ENCODE data around the gene A3GALT2. TPM values are rescaled to one million over a fixed set of nuclear protein-coding genes. Genes with fewer than 3 reads are reported as not detected.
A peak's percentile ranks its signal among the peaks of the same experiment; 100 is the strongest.

A3GALT2 gene
- total and polyA plus RNA-seq, 4 donors = not detected

DNA sequence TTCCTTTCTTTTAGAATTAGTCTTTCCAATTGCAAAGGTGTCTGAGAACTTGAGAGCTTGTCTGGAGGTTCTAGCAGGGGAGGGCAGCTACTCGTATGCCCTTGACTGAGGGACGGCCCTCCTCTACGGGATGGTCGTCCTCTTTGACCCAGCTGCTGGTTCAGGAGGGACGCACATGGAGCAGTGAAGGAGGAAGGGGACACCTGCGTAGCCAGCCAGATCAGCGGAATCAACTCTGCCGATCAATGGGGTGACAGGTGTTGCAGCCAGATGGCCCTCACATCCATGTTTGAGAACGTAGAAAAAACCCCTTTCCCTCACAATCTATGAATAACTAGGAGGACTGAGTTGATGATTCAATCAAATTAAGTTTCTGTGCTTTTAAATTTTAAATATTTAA lies 15.7 kb upstream of the A3GALT2 start (continued):
- no peak for TF ChIP-seq HNF4G (IDR thresholded peaks at IDR 0.05)

DNA sequence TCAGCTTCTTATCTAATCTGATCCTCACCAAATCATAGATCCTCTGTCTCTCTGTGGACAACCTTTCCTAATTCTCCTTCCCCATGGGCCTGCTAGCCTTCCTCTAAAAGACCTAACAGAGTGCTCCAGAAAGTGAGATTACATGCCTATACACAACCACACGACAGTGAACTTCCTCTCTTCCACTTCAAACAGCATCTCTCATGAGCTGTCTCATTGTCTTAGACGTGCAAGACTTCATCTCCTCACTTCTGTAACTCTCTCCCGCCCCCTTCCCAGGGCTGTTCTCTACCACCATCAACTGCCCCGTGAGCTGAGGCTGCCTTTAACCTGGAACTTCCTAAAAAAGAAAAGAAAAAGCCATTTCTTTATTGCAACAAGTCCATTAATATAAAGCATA lies 14.1 kb upstream of the A3GALT2 start:
- WGBS = 64% methylated on average over 4 of the region's 4 CpGs
- Histone ChIP-seq H3K27ac (ENCODE audit: low read depth in 1 of 2, low read length in 2 of 2) (peak overlapping the region; percentile 58 to 89), H3K36me3 (ENCODE audit: control insufficient read depth in 4 of 4, insufficient read depth in 3 of 4, low read depth in 1 of 4, low read length in 3 of 4) (peaks cover 9 to 33% (median 30%) of the 10 kb centered on the region in 4 donors), H3K4me1 (ENCODE audit: control insufficient read depth in 4 of 4, insufficient read depth in 4 of 4, low read length in 3 of 4) (peaks cover 28 to 68% (median 52%) of the 10 kb centered on the region in 4 donors), H3K4me3 (ENCODE audit: low read depth in 1 of 3, low read length in 3 of 3) (no peak overlapping the region), H3K9ac (ENCODE audit: low read depth in 1 of 2, low read length in 2 of 2) (peak overlapping the region in 1 of 2 donors; percentile 4), H3K27me3 (ENCODE audit: control insufficient read depth in 4 of 4, insufficient read depth in 4 of 4, low read length in 3 of 4) (no peaks in the 10 kb centered on the region), H3K9me3 (ENCODE audit: control insufficient read depth in 4 of 4, low read length in 3 of 4) (no peaks in the 10 kb centered on the region)
- no peak for TF ChIP-seq YY1 (IDR thresholded peaks at IDR 0.05)
- TF ChIP-seq RXRA (IDR thresholded peaks at IDR 0.05) = no peak
- TF ChIP-seq SP1 (IDR thresholded peaks at IDR 0.05) = no peak
- no peak for TF ChIP-seq HNF4G (IDR thresholded peaks at IDR 0.05)
- TF ChIP-seq, protein P1, sequence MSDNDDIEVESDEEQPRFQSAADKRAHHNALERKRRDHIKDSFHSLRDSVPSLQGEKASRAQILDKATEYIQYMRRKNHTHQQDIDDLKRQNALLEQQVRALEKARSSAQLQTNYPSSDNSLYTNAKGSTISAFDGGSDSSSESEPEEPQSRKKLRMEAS (IDR thresholded peaks at IDR 0.05) = peak; percentile 1
- no peak for DNase-seq (ENCODE audit: low spot score)

DNA sequence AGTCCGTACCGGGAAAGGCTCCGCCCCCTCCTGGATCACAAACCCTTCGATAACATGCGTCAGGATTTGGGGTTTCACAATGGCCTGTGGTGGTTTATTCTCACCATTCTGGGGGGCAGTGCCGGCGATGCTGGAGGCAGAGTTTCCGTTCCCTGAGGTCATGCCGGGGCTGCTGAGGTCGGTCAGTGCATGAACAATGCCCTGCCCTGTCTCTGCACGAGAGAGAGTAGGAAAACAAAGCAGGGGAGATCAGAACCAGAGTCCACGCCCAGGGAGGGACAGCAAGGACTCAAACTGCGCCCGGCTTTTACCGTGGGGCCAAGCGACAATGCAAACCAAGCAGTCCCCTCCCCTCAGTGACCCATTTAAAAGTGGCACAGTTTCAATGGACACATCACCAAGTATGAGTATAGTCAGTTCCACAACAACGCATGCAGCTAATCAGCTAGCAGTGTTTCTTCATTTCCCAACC lies 13.2 kb upstream of the A3GALT2 start:
- no peaks in the 10 kb centered on the region for H3K9me3 ChIP-seq (ENCODE audit: control insufficient read depth in 4 of 4, low read length in 3 of 4)
- no peak for DNase-seq (ENCODE audit: low spot score)
- H3K9ac ChIP-seq (ENCODE audit: low read depth in 1 of 2, low read length in 2 of 2) = peak overlapping the region in 1 of 2 donors; percentile 11
- H3K36me3 ChIP-seq (ENCODE audit: control insufficient read depth in 4 of 4, insufficient read depth in 3 of 4, low read depth in 1 of 4, low read length in 3 of 4) = peaks cover 15 to 42% (median 39%) of the 10 kb centered on the region in 4 donors
- H3K4me3 ChIP-seq (ENCODE audit: low read depth in 1 of 3, low read length in 3 of 3) = no peak overlapping the region
- H3K4me1 ChIP-seq (ENCODE audit: control insufficient read depth in 4 of 4, insufficient read depth in 4 of 4, low read length in 3 of 4) = peaks cover 21 to 62% (median 46%) of the 10 kb centered on the region in 4 donors
- H3K27me3 ChIP-seq (ENCODE audit: control insufficient read depth in 4 of 4, insufficient read depth in 4 of 4, low read length in 3 of 4) = no peaks in the 10 kb centered on the region
- H3K27ac ChIP-seq (ENCODE audit: low read depth in 1 of 2, low read length in 2 of 2) = peak overlapping the region; percentile 58 to 89
- TF ChIP-seq, protein P1 (IDR thresholded peaks at IDR 0.05) = peak; percentile 55
- TF ChIP-seq RXRA (IDR thresholded peaks at IDR 0.05) (peak; percentile 86), SP1 (IDR thresholded peaks at IDR 0.05) (peak; percentile 75), HNF4G (IDR thresholded peaks at IDR 0.05) (no peak), RAD21 (IDR thresholded peaks at IDR 0.05) (peak; percentile 4 to 39), YY1 (IDR thresholded peaks at IDR 0.05) (peak; percentile 56), JUND (IDR thresholded peaks at IDR 0.05) (peak; percentile 36 to 45), HNF4A (conservative IDR thresholded peaks at IDR 0.05) (peak; percentile 75 to 77), EGR1 (IDR thresholded peaks at IDR 0.05; ENCODE audit: low read depth in 2 of 2) (no peak), FOXA2 (IDR thresholded peaks at IDR 0.05) (no peak), TAF1 (conservative IDR thresholded peaks at IDR 0.05) (no peak), GABPA (IDR thresholded peaks at IDR 0.05 in 1 of 2, conservative IDR thresholded peaks at IDR 0.05 in 1 of 2) (no peak), NR2F2 (IDR thresholded peaks at IDR 0.05) (peak; percentile 63)
- TF ChIP-seq, protein P2, sequence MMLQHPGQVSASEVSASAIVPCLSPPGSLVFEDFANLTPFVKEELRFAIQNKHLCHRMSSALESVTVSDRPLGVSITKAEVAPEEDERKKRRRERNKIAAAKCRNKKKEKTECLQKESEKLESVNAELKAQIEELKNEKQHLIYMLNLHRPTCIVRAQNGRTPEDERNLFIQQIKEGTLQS (IDR thresholded peaks at IDR 0.05) = no peak
- TF ChIP-seq, protein P3, sequence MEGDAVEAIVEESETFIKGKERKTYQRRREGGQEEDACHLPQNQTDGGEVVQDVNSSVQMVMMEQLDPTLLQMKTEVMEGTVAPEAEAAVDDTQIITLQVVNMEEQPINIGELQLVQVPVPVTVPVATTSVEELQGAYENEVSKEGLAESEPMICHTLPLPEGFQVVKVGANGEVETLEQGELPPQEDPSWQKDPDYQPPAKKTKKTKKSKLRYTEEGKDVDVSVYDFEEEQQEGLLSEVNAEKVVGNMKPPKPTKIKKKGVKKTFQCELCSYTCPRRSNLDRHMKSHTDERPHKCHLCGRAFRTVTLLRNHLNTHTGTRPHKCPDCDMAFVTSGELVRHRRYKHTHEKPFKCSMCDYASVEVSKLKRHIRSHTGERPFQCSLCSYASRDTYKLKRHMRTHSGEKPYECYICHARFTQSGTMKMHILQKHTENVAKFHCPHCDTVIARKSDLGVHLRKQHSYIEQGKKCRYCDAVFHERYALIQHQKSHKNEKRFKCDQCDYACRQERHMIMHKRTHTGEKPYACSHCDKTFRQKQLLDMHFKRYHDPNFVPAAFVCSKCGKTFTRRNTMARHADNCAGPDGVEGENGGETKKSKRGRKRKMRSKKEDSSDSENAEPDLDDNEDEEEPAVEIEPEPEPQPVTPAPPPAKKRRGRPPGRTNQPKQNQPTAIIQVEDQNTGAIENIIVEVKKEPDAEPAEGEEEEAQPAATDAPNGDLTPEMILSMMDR (IDR thresholded peaks at IDR 0.05; ENCODE audit: low read depth, low read length, missing input control) = no peak
- TF ChIP-seq, protein P4, sequence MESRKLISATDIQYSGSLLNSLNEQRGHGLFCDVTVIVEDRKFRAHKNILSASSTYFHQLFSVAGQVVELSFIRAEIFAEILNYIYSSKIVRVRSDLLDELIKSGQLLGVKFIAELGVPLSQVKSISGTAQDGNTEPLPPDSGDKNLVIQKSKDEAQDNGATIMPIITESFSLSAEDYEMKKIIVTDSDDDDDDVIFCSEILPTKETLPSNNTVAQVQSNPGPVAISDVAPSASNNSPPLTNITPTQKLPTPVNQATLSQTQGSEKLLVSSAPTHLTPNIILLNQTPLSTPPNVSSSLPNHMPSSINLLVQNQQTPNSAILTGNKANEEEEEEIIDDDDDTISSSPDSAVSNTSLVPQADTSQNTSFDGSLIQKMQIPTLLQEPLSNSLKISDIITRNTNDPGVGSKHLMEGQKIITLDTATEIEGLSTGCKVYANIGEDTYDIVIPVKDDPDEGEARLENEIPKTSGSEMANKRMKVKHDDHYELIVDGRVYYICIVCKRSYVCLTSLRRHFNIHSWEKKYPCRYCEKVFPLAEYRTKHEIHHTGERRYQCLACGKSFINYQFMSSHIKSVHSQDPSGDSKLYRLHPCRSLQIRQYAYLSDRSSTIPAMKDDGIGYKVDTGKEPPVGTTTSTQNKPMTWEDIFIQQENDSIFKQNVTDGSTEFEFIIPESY (IDR thresholded peaks at IDR 0.05) = no peak
- TF ChIP-seq, protein P5, sequence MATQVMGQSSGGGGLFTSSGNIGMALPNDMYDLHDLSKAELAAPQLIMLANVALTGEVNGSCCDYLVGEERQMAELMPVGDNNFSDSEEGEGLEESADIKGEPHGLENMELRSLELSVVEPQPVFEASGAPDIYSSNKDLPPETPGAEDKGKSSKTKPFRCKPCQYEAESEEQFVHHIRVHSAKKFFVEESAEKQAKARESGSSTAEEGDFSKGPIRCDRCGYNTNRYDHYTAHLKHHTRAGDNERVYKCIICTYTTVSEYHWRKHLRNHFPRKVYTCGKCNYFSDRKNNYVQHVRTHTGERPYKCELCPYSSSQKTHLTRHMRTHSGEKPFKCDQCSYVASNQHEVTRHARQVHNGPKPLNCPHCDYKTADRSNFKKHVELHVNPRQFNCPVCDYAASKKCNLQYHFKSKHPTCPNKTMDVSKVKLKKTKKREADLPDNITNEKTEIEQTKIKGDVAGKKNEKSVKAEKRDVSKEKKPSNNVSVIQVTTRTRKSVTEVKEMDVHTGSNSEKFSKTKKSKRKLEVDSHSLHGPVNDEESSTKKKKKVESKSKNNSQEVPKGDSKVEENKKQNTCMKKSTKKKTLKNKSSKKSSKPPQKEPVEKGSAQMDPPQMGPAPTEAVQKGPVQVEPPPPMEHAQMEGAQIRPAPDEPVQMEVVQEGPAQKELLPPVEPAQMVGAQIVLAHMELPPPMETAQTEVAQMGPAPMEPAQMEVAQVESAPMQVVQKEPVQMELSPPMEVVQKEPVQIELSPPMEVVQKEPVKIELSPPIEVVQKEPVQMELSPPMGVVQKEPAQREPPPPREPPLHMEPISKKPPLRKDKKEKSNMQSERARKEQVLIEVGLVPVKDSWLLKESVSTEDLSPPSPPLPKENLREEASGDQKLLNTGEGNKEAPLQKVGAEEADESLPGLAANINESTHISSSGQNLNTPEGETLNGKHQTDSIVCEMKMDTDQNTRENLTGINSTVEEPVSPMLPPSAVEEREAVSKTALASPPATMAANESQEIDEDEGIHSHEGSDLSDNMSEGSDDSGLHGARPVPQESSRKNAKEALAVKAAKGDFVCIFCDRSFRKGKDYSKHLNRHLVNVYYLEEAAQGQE (IDR thresholded peaks at IDR 0.05) = peak; percentile 82
- WGBS = 29% methylated on average over 17 of the region's 17 CpGs
